Measurements from ENCODE around the gene TMEM255A. TPM values are rescaled to one million over a fixed set of nuclear protein-coding genes. Genes with fewer than 3 reads are reported as not detected.

Gene TMEM255A
- total RNA-seq, 1 donor from 2014 or later, result 3.5 TPM

DNA sequence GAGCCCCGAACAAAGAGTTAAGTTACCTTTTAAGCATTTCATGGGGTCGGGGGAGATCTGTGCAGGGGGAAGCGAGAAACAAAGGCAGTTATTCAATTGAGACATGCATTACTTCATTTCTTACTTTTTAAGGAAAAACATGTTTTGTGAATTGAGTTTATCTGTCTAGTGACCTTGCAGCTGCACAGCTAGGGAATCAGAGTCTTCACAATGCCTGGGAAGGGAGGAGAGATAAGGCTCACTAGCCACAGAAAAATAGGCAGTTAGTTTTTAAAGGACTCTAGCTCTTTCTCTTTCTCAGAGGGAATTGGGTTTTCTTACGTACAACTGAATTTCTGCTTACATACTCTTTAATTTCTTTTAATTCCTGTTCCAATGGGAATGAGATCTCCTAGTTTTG lies 86.9 kb downstream of the TMEM255A start:
- DNase-seq (ENCODE audit: low spot score), result no peak
- Histone ChIP-seq H3K36me3 (no peaks in the 10 kb centered on the region), H3F3A (ENCODE audit: low read depth) (no peaks in the 10 kb centered on the region), H3K9ac (no peak overlapping the region), H3K27me3 (no peaks in the 10 kb centered on the region), H3K4me1 (no peaks in the 10 kb centered on the region), H3K79me2 (ENCODE audit: low read depth) (no peaks in the 10 kb centered on the region), H2AFZ (replicated peaks) (no peak overlapping the region), H3K27ac (no peak overlapping the region), H4K20me1 (ENCODE audit: low read depth) (no peaks in the 10 kb centered on the region), H3K4me3 (no peak overlapping the region), H3K4me2 (no peak overlapping the region), H3K9me3 (ENCODE audit: low read depth) (no peaks in the 10 kb centered on the region)
- Mint-ChIP-seq H3K27ac (no peak overlapping the region), H3K4me1 (no peaks in the 10 kb centered on the region), H3K9me3 (peaks cover 2% of the 10 kb centered on the region), H3K4me3 (no peak overlapping the region), H3K27me3 (ENCODE audit: insufficient read depth, low read depth) (peaks cover 3% of the 10 kb centered on the region), H3K36me3 (peaks cover 2% of the 10 kb centered on the region)
- TF ChIP-seq, protein P1, sequence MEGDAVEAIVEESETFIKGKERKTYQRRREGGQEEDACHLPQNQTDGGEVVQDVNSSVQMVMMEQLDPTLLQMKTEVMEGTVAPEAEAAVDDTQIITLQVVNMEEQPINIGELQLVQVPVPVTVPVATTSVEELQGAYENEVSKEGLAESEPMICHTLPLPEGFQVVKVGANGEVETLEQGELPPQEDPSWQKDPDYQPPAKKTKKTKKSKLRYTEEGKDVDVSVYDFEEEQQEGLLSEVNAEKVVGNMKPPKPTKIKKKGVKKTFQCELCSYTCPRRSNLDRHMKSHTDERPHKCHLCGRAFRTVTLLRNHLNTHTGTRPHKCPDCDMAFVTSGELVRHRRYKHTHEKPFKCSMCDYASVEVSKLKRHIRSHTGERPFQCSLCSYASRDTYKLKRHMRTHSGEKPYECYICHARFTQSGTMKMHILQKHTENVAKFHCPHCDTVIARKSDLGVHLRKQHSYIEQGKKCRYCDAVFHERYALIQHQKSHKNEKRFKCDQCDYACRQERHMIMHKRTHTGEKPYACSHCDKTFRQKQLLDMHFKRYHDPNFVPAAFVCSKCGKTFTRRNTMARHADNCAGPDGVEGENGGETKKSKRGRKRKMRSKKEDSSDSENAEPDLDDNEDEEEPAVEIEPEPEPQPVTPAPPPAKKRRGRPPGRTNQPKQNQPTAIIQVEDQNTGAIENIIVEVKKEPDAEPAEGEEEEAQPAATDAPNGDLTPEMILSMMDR (IDR thresholded peaks at IDR 0.05), result no peak
- TF ChIP-seq EZH2phosphoT487 (IDR thresholded peaks at IDR 0.05) (no peak), EZH2 (IDR thresholded peaks at IDR 0.05) (no peak)

DNA sequence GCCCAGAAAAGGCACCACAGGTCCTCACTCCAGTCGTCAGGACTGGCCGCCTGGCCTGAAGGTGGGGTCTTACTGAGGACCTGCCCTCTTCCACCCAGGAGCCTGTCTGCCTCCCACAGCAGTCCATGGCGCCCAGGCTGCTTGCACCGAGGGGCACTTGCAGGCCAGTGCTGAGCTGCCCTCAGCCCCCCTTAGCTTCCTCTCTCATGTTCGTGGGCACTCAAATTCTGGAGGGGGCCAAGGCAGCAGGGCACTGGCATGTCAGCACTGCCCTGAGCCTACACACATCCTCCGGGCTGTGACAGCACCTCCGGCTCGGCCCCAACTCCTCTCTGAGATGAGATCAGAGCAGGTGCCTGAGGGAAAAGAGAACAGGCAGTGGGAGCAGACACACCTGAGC lies 87.9 kb downstream of the TMEM255A start:
- Mint-ChIP-seq H3K36me3 (peaks cover 2% of the 10 kb centered on the region), H3K4me1 (no peaks in the 10 kb centered on the region), H3K27me3 (ENCODE audit: insufficient read depth, low read depth) (peaks cover 3% of the 10 kb centered on the region), H3K9me3 (peaks cover 2% of the 10 kb centered on the region), H3K27ac (no peak overlapping the region), H3K4me3 (no peak overlapping the region)
- Histone ChIP-seq H3K27me3 (no peaks in the 10 kb centered on the region), H3K27ac (no peak overlapping the region), H3K79me2 (ENCODE audit: low read depth) (no peaks in the 10 kb centered on the region), H4K20me1 (ENCODE audit: low read depth) (no peaks in the 10 kb centered on the region), H3K9me3 (ENCODE audit: low read depth) (peaks cover under 1% of the 10 kb centered on the region), H3K4me2 (no peak overlapping the region), H3K4me1 (no peaks in the 10 kb centered on the region), H2AFZ (replicated peaks) (no peak overlapping the region), H3K9ac (no peak overlapping the region), H3K4me3 (no peak overlapping the region), H3K36me3 (no peaks in the 10 kb centered on the region), H3F3A (ENCODE audit: low read depth) (no peaks in the 10 kb centered on the region)
- DNase-seq (ENCODE audit: low spot score), result no peak
- TF ChIP-seq, protein P1 (IDR thresholded peaks at IDR 0.05), result no peak
- no peak for TF ChIP-seq EZH2phosphoT487 (IDR thresholded peaks at IDR 0.05)
- no peak for TF ChIP-seq EZH2 (IDR thresholded peaks at IDR 0.05)

DNA sequence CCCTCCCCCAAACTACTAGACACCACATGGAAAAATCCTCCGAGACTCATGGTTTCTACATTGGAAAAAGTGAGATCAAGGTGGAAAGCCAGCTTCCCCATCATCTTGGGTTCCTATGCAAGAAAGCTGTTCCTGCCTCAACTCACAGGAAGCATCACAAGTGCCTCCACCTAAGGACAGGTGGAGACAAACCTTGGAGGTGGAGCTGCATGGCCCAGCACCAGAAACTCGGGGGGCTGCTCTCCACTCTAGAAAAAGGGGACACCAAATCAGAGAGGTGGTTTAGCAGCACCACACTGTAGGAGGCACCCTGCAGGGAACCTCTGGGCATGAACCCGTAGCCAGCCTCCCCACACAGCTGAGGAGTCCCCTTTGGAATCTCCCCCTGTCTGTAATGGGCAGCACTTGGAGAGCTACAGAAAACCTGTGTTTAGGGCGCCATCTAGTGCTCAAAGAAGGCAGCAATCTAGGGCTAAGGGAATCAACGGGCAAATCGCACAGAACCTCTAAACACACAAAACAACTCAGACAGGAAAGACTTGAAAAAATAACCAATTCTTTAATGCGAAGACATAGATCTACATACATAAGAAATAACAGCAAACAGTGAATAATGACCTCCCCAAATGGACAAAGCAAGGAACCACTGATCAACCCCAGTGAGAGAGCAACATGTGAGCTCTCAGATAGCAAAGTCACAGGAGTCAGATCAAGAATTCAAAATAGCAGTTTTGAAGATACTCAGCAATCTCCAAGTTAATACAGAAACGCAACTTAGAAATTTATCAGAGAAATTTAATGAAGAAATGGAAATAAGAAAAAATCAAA lies 97.6 kb downstream of the TMEM255A start:
- Histone ChIP-seq H3K79me2 (ENCODE audit: low read depth) (no peaks in the 10 kb centered on the region), H3K27ac (no peak overlapping the region), H3K4me2 (no peak overlapping the region), H4K20me1 (ENCODE audit: low read depth) (no peaks in the 10 kb centered on the region), H3F3A (ENCODE audit: low read depth) (no peaks in the 10 kb centered on the region), H3K27me3 (no peaks in the 10 kb centered on the region), H3K9me3 (ENCODE audit: low read depth) (peaks cover 4% of the 10 kb centered on the region), H3K4me3 (no peak overlapping the region), H3K36me3 (no peaks in the 10 kb centered on the region), H3K9ac (no peak overlapping the region), H2AFZ (replicated peaks) (no peak overlapping the region), H3K4me1 (no peaks in the 10 kb centered on the region)
- Mint-ChIP-seq H3K36me3 (no peaks in the 10 kb centered on the region), H3K9me3 (peaks cover 2% of the 10 kb centered on the region), H3K27me3 (ENCODE audit: insufficient read depth, low read depth) (no peaks in the 10 kb centered on the region), H3K4me3 (no peak overlapping the region), H3K27ac (no peak overlapping the region), H3K4me1 (no peaks in the 10 kb centered on the region)
- TF ChIP-seq, protein P1 (IDR thresholded peaks at IDR 0.05), result peak; percentile 68
- TF ChIP-seq EZH2phosphoT487 (IDR thresholded peaks at IDR 0.05), result no peak
- peak; percentile 69 for DNase-seq (ENCODE audit: low spot score)

Other genes with a start within 250 kb of the TMEM255A start
- not detected in 2 replicates for gene RHOXF2B, start 233.8 kb downstream of the TMEM255A start, total RNA-seq (ENCODE audit: low replicate concordance)
- not detected in 2 replicates for gene RHOXF1, start 195.5 kb downstream of the TMEM255A start, total RNA-seq (ENCODE audit: low replicate concordance)
- not detected in 2 replicates for gene RHOXF2, start 152.8 kb downstream of the TMEM255A start, total RNA-seq (ENCODE audit: low replicate concordance)
- gene ZBTB33, start 60.6 kb downstream of the TMEM255A start, total RNA-seq (ENCODE audit: low replicate concordance), result 33.1 and 45.6 TPM in 2 replicates
- not detected in 2 replicates for gene ATP1B4, start 50.6 kb upstream of the TMEM255A start, total RNA-seq (ENCODE audit: low replicate concordance)
- gene LAMP2, start 157.8 kb upstream of the TMEM255A start, total RNA-seq (ENCODE audit: low replicate concordance), result 20.4 and 29.6 TPM in 2 replicates
- gene CUL4B, start 249.5 kb upstream of the TMEM255A start, total RNA-seq (ENCODE audit: low replicate concordance), result 56.5 and 95.2 TPM in 2 replicates

All from neural progenitor cell (in vitro differentiated cells).